Stimulated activated naive CD4-positive, alpha-beta T cell treated with Interleukin-2 at 50 U/mL for 16 hours (primary cell): ENCODE measurements around the gene UQCRFS1.
"Not testable (repeated sequence)": the region's sequence is repeated elsewhere in the genome, so short reads cannot be mapped to it uniquely, and the experiment has no call there.

Experiments used
- DNase-seq: peaks from one replicate; lab custom pipeline; 2025; lab: John Stamatoyannopoulos, UW

Gene UQCRFS1

GRCh38 chr19:29214411-29214810 is 1.5 kb upstream of the UQCRFS1 start:
- no peak for DNase-seq

- DNase-seq: no peak
Measured at GRCh38 chr19:29212356-29212647, 649 bp downstream of the UQCRFS1 start.

- DNase-seq: no peak
Measured at GRCh38 chr19:29211562-29212355, 1.2 kb downstream of the UQCRFS1 start.

GRCh38 chr19:29211041-29211440 is 1.9 kb downstream of the UQCRFS1 start:
- DNase-seq: not testable (repeated sequence)

GRCh38 chr19:29210502-29210901 is 2.4 kb downstream of the UQCRFS1 start:
- DNase-seq: not testable (repeated sequence)

GRCh38 chr19:29207403-29208187 is 5.4 kb downstream of the UQCRFS1 start:
- DNase-seq: not testable (repeated sequence)

- no peak for DNase-seq
Measured at GRCh38 chr19:29206453-29206852, 6.5 kb downstream of the UQCRFS1 start.

GRCh38 chr19:29202281-29202680 is 10.7 kb downstream of the UQCRFS1 start:
- no peak for DNase-seq

GRCh38 chr19:29201855-29202254 is 11.1 kb downstream of the UQCRFS1 start:
- no peak for DNase-seq

- no peak for DNase-seq
Measured at GRCh38 chr19:29194658-29195057, 18.3 kb downstream of the UQCRFS1 start.

- no peak for DNase-seq
Measured at GRCh38 chr19:29193155-29193554, 19.8 kb downstream of the UQCRFS1 start.

GRCh38 chr19:29191005-29191404 is 21.9 kb downstream of the UQCRFS1 start:
- no peak for DNase-seq

GRCh38 chr19:29189033-29189360 is 24.0 kb downstream of the UQCRFS1 start:
- DNase-seq: no peak

GRCh38 chr19:29188289-29189032 is 24.5 kb downstream of the UQCRFS1 start:
- DNase-seq: no peak

- no peak for DNase-seq
Measured at GRCh38 chr19:29187676-29188075, 25.3 kb downstream of the UQCRFS1 start.

- no peak for DNase-seq
Measured at GRCh38 chr19:29185427-29185826, 27.5 kb downstream of the UQCRFS1 start.

GRCh38 chr19:29176981-29177754 is 35.8 kb downstream of the UQCRFS1 start:
- no peak for DNase-seq

GRCh38 chr19:29173896-29174295 is 39.1 kb downstream of the UQCRFS1 start:
- DNase-seq: no peak

GRCh38 chr19:29172302-29172701 is 40.6 kb downstream of the UQCRFS1 start:
- DNase-seq: no peak

GRCh38 chr19:29171525-29171924 is 41.4 kb downstream of the UQCRFS1 start:
- no peak for DNase-seq

- DNase-seq: no peak
Measured at GRCh38 chr19:29170554-29170953, 42.4 kb downstream of the UQCRFS1 start.

- no peak for DNase-seq
Measured at GRCh38 chr19:29162694-29163093, 50.3 kb downstream of the UQCRFS1 start.
